ENCODE results near the gene S100B. TPM values are rescaled to one million over a fixed set of nuclear protein-coding genes. Genes with fewer than 3 reads are reported as not detected.

The S100B gene
- total RNA-seq (10 to 100 TPM in 1 of 5 donors, 1 to 10 TPM in 3, not detected in 1; 1.8 to 18.4 (median 6.2) TPM), polyA plus RNA-seq (10 to 100 TPM in 1 of 3 donors, 1 to 10 TPM in 2; 7.0 to 13.7 (median 9.1) TPM)
- long read RNA-seq, donor 1, transcript S100B-201 (3 exons, 877 nt): major isoform, 8 of 8 reads
- long read RNA-seq, donor 1, partial matches to known transcripts: 0 of 8 reads
- long read RNA-seq, donor 1, other reads (novel, unspliced or antisense): 0 of 8 reads
- long read RNA-seq, donor 2, transcript S100B-201 (3 exons, 877 nt): major isoform, 9 of 9 reads
- long read RNA-seq, donor 2, partial matches to known transcripts: 0 of 9 reads
- long read RNA-seq, donor 2, other reads (novel, unspliced or antisense): 0 of 9 reads
- long read RNA-seq, donor 3, transcript S100B-201 (3 exons, 877 nt): major isoform, 7 of 7 reads
- long read RNA-seq, donor 3, partial matches to known transcripts: 0 of 7 reads
- long read RNA-seq, donor 3, other reads (novel, unspliced or antisense): 0 of 7 reads
- long read RNA-seq, donor 4, partial matches to known transcripts: 0 of 3 reads
- long read RNA-seq, donor 4, other reads (novel, unspliced or antisense): 0 of 3 reads
- long read RNA-seq, donor 5, transcript S100B-201 (3 exons, 877 nt): major isoform, 31 of 37 reads
- long read RNA-seq, donor 5, transcript S100B-203 (2 exons, 839 nt): minor isoform, 6 of 37 reads
- long read RNA-seq, donor 5, partial matches to known transcripts: 0 of 37 reads
- long read RNA-seq, donor 5, other reads (novel, unspliced or antisense): 0 of 37 reads
- long read RNA-seq, donor 6, transcript S100B-201 (3 exons, 877 nt): major isoform, 45 of 53 reads
- long read RNA-seq, donor 6, partial matches to known transcripts: 5 of 53 reads
- long read RNA-seq, donor 6, other reads (novel, unspliced or antisense): 0 of 53 reads
- long read RNA-seq, donor 7, transcript S100B-201 (3 exons, 877 nt): major isoform, 29 of 29 reads
- long read RNA-seq, donor 7, partial matches to known transcripts: 0 of 29 reads
- long read RNA-seq, donor 7, other reads (novel, unspliced or antisense): 0 of 29 reads
- long read RNA-seq, donor 8, transcript S100B-201 (3 exons, 877 nt): major isoform, 14 of 16 reads
- long read RNA-seq, donor 8, partial matches to known transcripts: 0 of 16 reads
- long read RNA-seq, donor 8, other reads (novel, unspliced or antisense): 0 of 16 reads
- long read RNA-seq, donor 9, transcript S100B-201 (3 exons, 877 nt): major isoform, 12 of 13 reads
- long read RNA-seq, donor 9, partial matches to known transcripts: 0 of 13 reads
- long read RNA-seq, donor 9, other reads (novel, unspliced or antisense): 0 of 13 reads
- long read RNA-seq, donor 10, transcript S100B-201 (3 exons, 877 nt): major isoform, 5 of 5 reads
- long read RNA-seq, donor 10, partial matches to known transcripts: 0 of 5 reads
- long read RNA-seq, donor 10, other reads (novel, unspliced or antisense): 0 of 5 reads

DNA sequence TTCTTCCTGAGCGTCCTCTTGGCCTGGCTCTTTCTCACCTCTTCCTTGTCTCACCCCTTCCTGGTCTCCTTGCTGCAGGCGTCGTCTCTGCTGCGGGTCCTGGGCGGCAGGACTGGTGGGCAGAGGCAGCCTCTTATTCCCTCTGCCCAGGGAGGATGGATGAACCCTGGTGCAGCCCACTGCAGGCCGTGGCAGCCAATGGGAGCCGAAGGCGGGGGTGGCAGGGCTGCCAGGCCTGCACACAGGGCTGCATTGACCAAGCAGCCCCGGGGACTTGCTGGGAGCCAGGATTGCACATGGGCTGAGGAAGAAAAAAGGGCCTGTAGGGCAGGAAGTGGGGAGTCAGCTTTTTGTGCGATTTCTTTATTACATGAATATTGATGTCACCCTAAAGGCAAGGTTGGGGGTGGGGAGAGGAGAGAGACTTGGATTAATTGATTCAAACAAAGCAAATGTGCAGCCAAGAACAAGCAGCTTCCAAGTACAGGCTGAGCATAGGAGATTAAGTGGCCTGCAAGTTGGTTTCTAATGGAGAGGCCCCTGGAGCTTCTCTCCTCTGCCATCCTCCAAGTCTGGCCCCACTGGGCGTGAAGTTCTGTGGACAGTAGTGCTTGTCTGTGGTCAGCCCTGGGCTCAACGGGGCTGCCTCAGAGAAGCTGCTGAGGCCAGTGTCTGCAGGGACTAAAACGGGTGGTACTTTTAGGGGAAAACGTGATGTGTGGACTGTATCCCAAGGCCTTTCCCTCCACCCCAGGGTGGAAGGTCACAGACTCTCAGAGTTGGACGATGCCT lies at the start of gene S100B:
S100B (minus strand) TSS at position 108 of the 792 bp plus-strand sequence. CDS start 2,667 bp downstream, outside the sequence.
- TF ChIP-seq, protein P1, sequence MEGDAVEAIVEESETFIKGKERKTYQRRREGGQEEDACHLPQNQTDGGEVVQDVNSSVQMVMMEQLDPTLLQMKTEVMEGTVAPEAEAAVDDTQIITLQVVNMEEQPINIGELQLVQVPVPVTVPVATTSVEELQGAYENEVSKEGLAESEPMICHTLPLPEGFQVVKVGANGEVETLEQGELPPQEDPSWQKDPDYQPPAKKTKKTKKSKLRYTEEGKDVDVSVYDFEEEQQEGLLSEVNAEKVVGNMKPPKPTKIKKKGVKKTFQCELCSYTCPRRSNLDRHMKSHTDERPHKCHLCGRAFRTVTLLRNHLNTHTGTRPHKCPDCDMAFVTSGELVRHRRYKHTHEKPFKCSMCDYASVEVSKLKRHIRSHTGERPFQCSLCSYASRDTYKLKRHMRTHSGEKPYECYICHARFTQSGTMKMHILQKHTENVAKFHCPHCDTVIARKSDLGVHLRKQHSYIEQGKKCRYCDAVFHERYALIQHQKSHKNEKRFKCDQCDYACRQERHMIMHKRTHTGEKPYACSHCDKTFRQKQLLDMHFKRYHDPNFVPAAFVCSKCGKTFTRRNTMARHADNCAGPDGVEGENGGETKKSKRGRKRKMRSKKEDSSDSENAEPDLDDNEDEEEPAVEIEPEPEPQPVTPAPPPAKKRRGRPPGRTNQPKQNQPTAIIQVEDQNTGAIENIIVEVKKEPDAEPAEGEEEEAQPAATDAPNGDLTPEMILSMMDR (IDR thresholded peaks at IDR 0.05): no peak
- TF ChIP-seq POLR2A (IDR thresholded peaks at IDR 0.05): no peak
- TF ChIP-seq EP300 (IDR thresholded peaks at IDR 0.05): no peak
- no peak for TF ChIP-seq POLR2AphosphoS5 (IDR thresholded peaks at IDR 0.05)
- Histone ChIP-seq H3K36me3 (no peaks in the 10 kb centered on the region), H3K9me3 (peaks cover 0 to 3% (median 0%) of the 10 kb centered on the region in 4 donors), H3K4me3 (no peak within 1 kb of the TSS), H3K4me1 (peaks cover 0 to 46% (median 2%) of the 10 kb centered on the region in 4 donors), H3K27me3 (peaks cover 0 to 23% (median 3%) of the 10 kb centered on the region in 3 donors), H3K27ac (peak within 1 kb of the TSS in 4 of 5 donors; percentile 21 to 36 (median 27))
- DNase-seq: peak in 1 of 2 donors; percentile 78
- intact Hi-C loops (cut with DNase I; ENCODE audit: low total_unique reads): no loop called here
- WGBS, 5 donors: 58 to 77% (median 70%) methylated on average over 14 to 15 of the region's 15 CpGs

DNA sequence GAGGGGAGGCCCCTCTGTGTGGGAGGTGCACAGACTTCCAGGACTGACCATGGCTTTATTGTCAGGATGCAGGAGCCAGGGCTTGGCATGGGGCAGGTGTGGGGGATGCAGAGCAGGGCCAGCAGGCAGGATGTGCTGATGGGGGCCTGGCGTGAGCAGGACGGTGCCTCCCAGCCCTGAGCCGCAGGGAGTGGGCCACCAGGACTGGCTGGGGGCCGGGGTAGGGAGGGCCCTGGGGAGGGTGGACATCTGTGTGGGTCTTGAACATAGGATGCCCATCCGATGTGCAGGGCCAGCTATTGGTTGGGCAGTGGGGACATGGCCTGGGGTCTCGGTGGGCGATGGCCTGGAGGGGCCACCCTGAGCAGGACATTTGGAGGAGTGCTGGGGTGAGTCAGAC lies 46.2 kb upstream of the S100B start:
- WGBS, 5 donors: 94 to 100% (median 97%) methylated on average over 2 to 7 of the region's 7 CpGs
- Histone ChIP-seq H3K4me3 (no peak overlapping the region), H3K9me3 (peaks cover 0 to 18% (median 7%) of the 10 kb centered on the region in 4 donors), H3K36me3 (peaks cover 57 to 100% (median 99%) of the 10 kb centered on the region in 4 donors), H3K27me3 (no peaks in the 10 kb centered on the region), H3K27ac (no peak overlapping the region), H3K4me1 (no peaks in the 10 kb centered on the region)
- TF ChIP-seq, protein P1 (IDR thresholded peaks at IDR 0.05): no peak
- TF ChIP-seq EP300 (IDR thresholded peaks at IDR 0.05): no peak
- no peak for TF ChIP-seq POLR2A (IDR thresholded peaks at IDR 0.05)
- no peak for DNase-seq
- intact Hi-C loops (cut with DNase I; ENCODE audit: low total_unique reads): no loop called here

DNA sequence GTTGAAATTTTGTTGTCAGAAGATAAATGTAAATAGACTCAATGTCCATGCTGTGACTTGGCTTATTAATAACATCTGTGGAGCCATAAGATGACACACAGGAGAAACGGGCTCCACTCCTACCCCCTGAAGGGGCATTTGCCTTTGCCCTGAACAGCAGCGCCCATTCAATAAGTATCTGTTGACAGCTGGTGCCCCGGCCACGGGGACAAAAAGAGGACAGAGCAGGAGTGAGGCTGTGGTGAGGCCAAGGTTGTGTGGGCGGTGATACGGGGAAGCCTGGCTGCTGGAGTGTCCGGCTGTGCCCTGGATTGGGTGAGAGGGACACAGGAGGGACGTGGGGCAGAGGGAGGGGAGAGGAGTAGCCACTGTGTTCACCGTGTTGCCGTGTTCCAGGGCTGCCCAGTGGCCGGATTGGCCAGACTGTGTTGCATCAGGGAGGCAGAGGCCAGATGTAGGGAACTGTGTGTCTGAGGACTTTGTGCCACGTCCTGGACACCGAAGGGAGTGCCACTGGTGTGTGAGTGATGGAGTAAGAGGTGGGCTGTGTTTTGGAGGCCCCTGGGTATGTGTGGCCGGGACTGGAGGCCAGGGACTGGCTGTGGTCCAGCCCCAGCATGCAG lies 45.7 kb upstream of the S100B start:
- no peak for DNase-seq
- TF ChIP-seq POLR2A (IDR thresholded peaks at IDR 0.05) (no peak), POLR2AphosphoS5 (IDR thresholded peaks at IDR 0.05) (no peak), EP300 (IDR thresholded peaks at IDR 0.05) (no peak)
- TF ChIP-seq, protein P1 (IDR thresholded peaks at IDR 0.05): no peak
- H3K4me1 ChIP-seq: no peaks in the 10 kb centered on the region
- 85 to 95% (median 92%) methylated on average over 13 to 14 of the region's 14 CpGs for WGBS, 5 donors
- H3K4me3 ChIP-seq: no peak overlapping the region
- peaks cover 62 to 100% (median 99%) of the 10 kb centered on the region in 4 donors for H3K36me3 ChIP-seq
- H3K27me3 ChIP-seq: no peaks in the 10 kb centered on the region
- no peak overlapping the region for H3K27ac ChIP-seq
- peaks cover 0 to 12% (median 6%) of the 10 kb centered on the region in 4 donors for H3K9me3 ChIP-seq
- intact Hi-C loops (cut with DNase I; ENCODE audit: low total_unique reads): no loop called here

All from stomach (tissue), 19 donors.